HS-5 (cell line): ENCODE results near the gene KCTD8.
A peak's percentile ranks its signal among the peaks of the same experiment; 100 is the strongest.

Experiments used
- DNase-seq: peaks from one replicate; pipeline ENCODE4 v3.0.0-alpha.2; 2012; ENCODE audit warnings: low read depth

The KCTD8 gene

DNA sequence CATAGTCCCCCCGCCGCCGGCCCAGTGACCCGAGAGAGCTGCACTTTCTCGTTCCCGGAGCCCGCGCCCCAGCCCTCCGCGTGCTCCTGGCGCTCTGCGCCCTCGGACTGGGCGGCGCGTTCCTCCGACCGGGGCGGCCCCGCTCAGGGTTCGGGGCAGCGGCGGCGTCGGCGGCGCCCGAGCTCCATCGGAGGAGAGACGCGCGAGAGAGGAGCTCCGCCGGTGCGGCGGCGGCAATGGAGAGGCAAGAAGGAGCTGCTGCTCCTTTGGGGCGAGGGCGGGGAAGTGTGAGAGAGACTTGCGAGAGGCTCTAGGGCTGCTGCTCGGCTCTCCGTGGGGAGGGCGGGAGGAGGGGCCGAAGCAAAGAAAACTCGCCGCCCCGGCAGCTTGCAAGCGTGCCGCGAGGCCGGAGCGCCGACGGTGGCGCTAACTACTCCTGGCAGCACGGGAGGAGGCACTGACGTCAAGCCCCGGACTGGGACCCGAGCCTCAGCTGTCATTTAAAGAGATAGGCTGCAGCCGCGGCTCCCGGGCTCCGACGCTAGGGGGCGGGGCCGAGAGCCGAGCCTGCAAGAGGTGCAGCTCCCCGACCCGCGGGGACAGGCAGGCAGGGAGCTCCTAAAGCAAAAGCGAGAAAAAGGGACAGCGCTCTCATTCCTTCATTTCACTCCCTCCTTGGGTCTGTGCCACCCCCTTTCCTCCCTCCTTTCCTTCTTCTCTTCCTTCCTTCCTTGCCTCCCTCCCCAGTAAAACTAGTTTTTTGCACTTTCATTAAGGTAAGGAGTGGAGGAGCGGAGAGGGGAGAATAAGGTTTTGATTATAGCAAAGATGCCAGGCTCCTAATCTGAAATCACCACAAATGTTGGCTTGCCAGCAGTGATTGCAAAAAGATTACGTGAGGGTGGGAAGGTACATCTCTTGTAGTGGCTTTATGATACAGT, at the start of gene KCTD8:
Gene KCTD8, minus strand, starts transcription at position 289 of the 941 bp plus-strand sequence.
- peak; percentile 80 for DNase-seq

DNA sequence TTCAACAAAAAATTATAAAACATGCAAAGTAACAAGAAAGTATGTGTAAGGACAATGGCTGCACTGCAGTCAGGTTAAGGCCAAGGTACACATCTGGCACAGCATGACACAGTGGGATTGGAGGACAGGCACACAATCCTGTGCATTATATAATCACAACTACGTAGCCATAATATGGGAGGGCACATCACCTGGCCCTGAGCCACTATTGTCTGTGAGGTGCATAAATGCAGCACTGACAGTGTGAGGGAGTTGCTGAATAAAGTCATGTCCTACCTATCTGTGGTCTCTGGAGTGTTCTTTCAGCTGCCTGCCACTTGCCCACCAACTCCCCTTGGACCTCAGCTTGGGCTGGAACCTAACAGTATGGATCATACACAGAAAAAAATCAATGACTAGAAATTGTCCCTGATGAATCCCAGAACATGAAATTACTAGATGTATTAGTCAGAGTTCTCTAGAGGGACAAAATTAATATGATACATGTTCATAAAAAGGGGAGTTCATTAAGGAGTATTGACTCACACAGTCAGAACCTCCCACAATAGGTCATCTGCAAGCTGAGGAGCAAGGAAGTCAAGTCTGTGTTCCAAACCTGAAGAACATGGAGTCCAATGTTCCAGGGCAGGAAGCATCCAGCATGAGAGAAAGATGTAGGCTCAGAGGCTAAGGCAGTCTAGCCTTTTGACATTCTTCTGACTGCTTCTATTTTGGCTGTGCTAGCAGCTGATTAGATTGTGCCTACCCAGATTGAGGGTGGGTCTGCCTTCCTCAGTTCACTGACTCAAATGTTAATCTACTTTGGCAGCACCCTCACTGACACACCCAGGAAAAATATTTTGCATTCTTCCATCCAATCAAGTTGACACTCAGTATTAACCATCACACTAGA, 46.4 kb upstream of the KCTD8 start:
- peak; percentile 15 for DNase-seq

DNA sequence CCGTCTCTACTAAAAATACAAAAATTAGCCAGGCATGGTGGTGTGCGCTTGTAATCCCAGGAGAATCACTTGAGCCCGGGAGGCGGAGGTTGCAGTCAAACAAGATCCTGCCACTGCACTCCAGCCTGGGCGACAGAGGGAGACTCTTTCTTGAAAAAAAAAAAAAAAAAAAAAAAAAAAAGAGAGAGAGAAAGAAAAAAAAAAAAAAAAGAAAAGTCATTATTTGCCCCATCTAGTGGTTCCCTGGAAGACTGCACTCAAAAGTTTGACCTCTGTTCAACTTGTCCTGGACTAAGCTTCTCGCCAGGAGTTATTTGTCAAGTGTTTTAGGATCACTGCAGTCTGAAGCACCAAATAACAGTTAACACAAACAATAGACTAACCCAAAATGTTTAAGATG, 45.3 kb upstream of the KCTD8 start:
- DNase-seq: no peak

DNA sequence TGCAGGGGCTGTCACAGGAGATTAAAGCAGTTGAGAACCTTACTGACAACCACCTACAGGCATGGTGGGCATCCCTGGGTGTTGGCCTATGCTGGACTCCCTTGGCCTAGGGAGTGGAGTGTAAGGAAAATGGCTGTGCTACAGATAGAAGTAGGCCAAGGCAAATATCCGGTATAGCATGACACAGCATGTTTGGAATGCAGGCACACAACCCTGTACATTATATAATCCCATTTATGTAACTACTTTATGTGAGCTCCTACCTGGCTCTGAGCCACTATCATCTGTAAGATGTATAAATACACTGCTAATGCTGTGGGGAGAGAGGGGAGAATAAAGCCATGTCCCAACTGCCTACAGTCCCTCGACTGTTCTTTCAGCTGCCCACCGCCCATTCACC, 38.7 kb upstream of the KCTD8 start:
- no peak for DNase-seq

DNA sequence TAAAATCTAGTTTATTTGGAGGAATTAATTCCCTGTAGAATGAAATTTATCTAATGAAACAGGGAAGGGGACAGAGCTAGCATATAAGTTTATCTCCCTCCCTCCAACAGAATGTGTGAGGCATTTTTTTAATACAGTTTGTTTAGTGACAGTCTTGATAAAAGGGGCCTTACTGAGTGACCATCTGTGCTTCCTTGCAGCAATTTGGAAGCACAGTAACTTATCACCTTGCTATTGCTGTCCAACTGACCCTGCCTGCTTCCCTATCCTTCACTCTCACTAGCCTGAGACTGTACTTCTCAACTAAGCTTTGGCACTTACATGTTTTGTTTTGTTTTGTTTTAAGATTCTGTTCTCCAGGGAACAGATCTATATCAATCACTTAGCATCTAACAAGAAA, 31.1 kb upstream of the KCTD8 start:
- no peak for DNase-seq

DNA sequence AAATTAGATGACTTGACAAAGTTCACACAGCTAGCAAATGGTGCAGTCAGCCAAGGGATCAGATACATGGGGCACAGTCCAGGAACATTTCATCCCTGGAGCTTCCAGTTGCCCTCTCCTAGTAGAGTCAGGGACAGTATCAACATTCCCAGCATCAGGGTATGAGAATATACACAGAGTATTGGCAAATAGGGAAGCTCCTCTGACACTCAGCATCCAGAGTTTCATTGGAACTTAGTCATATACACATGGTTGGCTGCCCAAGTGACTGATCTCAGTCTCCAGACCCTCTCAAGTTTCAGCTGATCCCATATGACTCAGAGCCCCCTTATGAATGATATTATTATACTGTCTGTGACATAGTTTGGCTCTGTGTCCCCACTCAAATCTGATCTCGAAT, 13.7 kb upstream of the KCTD8 start:
- no peak for DNase-seq

DNA sequence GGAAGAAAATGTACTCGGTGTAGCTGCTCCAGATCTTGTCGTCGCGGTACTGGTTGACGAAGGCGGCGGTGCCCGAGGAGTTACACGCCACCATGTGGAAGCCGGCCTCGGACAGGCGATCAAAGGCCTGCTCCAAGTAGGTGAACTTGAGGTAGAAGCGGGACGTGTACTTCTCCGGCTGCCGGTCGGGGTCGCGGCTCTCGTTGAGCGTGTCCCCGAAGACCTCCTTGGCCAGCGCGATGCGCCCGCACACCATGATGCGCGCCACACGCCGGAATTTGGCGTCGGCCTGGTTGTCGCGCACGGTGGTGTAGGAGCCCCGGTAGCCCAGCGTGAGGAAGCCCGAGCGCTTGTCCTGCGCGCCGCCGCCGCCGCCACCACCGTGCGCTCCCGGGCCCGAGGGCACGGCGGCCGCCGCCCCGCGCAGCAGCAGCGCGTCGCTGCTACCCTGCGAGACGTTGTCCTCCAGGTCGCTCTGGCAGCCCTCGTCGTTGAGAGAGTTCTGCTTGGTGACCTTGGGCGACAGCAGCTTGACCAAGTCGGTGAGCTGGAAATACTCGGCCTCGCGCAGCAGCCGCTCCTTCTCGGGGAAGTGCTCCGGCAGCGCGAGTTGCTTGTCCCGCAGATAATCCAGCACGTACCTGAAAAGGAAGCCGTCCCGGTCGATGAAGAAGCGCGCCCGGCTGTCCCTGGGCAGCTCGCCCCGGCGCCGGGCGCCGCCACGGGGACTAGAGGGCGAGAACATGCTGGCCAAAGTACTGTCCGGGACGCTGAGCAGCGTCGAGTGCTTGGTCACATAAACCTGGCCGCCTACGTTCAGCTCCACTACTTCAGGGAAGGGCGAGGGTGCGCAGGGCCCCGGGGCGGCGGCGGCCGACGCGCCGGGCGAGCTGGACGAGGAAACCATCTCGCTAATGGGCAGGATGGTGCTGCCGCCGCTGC, 775 bp downstream of the KCTD8 start:
- no peak for DNase-seq

DNA sequence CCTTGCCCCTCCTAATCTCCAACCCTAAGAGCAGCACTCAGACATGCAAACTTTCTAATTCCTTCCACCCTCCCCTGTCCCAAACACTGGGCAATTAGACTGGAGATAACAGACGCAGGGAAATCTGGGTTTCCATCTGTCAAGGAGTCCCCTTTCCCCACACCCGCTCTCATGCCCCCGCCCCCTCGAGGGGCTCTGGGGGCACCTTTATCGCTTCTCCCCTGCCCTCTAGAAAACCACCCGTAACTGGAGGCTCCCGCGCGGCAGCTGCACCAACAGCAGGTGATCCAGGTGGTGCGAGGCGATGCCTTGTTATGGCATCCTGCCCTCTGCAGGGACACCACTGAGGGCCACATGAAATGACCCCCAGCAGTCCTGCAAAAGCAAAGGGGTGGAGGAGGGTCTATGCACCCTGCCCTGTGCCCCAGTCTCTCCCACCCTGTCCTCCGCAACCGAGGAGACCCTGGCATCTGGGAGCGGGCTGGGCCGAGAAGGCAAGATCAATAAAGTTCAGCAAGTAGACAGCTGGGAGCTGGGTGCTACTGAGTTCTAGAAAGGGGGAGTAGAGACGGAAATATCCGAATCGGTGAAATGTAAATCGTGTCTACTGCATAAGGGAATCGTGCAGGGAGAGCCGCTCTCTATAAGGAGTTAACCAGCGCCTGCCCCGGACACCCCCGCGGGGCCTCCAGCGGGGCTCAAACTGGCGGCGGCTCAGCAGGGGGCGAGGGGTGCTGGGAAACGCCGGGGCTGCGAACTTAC, 1.6 kb downstream of the KCTD8 start:
- DNase-seq: no peak

DNA sequence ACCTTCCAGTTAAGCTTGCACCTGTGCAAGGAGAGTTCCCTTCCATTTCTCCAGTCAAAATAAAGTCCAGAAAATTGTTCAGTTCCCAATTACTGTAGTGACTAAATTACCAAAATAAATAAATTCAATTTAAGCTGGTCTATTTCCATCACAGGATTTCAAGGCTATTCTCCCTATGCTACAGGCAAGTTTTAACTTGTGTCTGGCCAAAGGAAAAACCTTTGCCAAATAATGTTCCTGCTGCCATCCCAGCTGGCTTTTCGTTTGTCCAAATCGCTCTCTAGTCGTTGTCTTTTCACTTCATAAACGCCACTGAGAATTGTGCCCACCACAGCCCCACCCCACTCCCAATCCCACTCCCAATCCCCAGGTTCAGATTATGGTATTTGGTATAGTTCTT, 2.4 kb downstream of the KCTD8 start:
- DNase-seq: no peak

DNA sequence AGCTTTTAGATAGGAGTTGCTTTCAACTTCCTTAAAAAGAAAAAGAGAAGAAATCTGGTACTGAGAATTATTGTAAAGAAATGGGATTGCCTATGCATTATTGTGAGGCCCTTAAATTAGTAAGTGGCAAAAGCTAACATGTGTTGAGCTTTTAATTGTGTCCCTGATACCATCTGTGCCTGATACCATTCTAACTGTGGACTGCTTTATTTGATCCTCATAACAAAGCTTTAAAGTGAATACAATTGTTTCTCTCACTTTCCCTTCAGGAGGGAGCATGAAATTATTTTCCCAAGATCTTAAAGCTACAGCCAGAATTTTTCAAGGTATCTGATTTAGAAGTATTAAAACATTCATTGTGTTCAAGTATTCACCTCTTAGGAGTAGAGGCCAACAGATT, 9.9 kb downstream of the KCTD8 start:
- no peak for DNase-seq

DNA sequence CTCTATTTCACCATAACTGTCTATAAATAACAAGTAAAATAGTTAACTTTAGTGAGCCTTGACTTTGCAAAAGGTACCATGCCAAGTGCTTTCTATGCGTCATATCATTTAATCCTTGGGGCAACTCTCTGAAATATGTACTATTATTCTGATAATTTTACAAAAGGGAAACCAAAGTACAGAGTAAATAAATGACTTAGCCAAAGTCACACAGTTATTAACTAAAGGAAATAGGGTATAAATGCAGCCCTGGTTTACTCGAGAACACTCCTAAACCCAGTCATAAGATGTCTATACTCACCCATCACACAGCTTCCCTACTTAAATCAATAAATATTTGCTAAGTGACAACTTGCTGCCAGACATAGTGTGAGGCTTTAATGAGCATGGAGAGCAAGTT, 14.4 kb downstream of the KCTD8 start:
- no peak for DNase-seq

DNA sequence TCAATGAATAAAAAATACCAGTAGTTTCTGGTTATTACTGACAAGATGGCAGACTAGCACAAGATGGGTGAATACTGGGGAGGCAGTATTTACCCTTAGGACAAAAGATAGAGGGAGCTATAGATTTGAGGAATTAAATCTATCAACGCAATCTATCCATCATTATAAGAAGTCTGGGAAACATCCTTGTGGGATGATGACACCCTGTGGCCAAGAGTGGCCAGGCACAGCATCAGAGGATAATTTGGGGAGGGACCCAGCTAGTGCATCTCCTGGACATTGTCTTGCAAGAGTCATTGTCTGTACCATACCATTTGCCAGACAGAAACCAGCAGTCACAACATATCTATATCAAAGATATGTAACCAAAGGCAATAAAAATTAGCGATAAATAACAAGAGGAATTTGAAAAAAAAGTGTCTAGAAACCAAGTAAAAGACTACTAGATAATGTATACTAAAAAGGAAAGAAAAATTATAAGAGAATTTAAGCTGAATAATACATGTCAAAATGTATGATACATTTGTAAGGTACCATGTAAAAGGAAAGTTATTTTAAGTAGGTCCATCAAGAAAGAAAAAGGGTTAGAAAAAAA, 22.9 kb downstream of the KCTD8 start:
- DNase-seq: no peak

DNA sequence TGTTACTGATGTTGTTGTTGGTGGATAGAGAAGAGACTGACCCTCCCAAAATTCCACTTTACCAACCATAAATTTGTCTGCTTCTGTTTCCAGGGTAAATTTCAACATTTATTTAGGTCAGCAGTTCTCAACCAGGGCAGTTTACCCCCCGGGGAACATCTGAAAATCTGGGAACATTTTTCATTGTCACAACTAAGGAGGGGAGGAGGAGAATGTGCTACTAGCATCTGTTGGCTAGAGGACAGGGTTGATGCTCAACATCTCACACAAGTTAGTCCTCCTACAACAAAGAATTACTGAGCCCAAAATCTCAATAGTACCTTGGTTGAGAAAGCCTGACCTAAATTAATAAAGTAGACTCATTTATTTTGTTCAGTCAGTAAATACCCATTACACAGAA, 25.7 kb downstream of the KCTD8 start:
- DNase-seq: no peak

DNA sequence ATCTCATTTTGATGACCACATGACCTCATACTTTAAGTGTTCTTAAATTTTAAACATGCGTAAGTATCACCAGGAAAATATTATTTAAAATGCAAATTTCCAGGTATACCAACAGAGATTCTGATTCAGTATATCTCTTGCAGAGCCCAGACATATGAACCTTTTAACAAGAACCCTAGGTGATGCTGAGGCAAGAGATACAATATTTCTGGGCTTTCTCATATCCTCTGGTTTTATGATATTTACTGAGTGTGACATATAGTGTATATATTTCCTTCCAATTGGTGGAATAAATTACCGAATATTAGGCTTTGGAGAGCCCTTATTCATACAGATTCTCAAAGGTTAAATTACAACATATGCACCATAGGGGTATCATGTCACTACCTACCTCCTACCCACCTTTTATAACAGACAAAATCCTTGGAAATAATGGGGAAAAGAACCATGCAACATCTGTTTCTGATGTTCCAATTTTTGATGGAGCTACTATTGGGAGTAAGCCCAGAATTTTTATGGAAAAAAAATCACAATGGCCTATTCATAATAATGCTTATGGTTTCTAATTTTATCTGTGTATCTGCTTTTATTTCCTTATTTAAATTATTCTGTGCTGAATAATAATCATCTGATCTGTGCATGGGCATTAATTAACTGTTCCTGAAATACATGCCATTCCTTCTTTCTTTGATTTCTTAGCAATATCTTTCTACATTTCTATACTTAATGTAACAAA, 27.1 kb downstream of the KCTD8 start:
- DNase-seq: no peak

DNA sequence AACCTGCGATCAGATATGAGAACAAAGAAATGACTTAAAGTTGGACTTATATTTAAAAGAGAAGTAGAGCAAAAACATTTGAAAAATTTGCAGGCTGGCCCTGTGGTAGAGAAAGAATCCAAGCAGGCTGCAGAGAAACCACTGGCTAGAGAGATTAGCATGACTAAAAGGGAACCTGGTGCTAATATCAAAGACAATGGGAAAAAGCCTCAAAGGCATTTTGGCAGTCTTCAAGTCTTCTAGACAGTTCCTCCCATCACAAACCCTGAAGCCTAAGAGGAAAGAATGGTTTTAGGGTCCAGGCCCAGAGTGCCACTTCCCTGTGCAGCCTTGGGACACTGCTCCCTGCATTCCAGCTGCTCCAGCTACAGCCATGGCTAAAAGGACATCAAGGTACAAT, 33.4 kb downstream of the KCTD8 start:
- DNase-seq: no peak

DNA sequence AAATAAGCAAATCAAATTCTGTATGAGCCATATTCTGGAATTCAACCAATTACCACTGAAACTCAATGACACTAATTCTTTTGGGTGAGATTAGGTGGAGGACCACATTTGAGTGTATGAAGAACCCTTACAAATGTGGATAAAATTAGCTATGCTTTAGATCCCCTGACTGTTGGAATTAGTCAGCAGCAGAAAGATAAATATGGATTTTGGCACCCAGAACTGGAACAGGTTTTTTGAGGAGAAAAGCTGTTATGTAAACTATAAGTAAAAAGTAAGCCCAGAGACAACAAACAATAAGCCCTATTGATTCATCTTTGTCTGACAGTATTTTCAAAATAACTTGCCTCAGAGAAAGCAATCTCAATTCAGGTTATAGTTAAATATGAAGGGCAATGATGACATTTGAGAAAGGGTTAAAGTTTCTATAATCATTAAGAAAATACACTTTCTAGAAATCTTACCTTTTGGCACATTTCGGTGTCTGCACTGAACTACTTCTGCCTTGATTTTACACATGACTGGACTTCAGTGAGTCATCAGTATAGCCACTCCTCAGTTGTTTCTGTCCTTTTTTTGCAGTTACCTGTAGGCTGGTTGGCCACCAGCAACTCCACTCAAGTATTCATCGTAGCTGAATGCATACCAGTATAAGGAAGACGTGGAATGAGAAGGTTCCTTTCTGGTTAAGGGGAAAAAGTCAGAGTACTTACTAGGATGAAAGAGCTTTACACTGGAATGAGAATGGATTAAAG, 80.0 kb downstream of the KCTD8 start:
- no peak for DNase-seq

DNA sequence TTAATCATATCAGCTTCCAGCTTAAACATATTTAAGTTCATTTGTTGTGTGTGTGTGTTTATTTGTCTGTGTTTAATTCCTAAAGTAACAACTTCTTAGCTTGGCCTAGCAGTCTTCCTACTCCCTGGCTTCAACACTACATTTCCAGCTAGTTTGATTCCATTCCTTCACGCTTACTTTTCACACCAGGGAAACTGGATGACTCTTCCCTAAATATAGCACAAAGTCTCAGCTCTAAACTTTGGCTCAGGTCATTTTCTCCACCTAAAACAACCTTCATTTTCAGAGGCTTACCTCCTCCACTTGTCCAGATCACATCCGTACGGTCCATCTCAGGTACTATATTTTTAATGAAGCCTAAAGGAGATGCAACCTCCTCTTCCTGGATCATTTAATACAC, 94.4 kb downstream of the KCTD8 start:
- DNase-seq: no peak

DNA sequence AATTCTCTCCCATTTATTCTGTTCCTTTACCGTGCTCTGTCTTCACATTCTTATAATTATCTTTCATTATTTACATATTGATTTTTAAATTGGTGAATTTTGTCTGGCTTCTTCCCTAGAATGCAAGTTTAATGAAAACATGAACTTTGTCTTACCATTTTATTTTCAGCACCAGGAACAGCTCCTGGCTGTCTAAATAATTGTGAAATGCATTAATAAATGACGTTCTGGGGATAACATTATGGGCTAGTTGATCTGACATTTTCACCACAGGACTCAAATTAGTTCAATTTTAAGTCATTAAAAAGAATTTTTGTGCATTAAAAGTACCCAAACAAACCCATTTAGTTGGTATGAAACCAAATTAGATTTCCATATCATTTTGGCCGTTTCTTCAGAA, 97.5 kb downstream of the KCTD8 start:
- no peak for DNase-seq

DNA sequence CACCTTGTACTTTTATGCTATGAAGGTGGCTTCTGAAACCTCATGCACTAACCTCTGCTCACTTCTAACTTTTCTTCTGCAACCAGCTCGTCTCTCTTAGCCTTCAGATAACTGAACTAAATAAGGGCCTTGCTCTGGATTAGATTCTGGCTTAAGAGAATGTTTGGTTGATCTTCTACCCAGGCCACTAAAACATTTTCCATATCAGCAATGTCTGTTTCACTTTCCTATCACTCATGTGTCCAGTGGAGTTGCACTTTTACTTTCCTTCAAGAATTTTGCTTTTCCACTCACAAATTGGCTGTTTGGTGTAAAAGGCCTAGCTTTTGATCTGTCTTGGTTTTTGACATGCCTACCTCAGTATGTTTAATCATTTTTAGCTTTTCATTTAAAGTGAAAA, 105.8 kb downstream of the KCTD8 start:
- DNase-seq: no peak
